Measurements from ENCODE around the gene PSMD7.

DNA sequence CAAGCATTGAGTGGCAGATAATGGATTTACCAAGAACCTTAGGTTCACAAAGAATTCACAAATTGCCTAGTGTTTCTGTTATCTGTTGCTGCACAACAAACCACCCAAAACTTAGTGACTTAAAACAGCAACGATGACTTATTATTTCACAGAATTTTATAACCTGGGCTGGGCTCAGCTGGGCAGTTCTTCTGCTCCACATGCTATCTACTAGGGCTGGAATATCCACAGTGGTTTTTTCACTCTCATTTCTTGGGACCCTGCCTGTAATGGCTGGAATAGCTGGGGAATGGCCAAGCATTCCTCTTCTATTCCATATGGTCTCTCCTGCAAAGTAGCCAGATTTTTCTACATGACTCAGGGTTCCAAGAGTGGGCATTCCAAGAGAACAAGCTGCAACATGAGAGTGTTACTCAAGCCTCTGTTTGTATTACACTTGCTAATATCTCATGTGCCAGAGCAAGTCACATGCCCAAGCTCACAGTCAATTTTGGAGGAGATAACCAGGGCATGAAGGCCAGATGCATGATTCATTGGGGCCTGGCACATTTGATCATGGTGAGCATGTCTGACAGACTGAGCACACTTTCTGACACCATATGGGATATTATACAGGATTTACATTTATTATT lies 4.9 kb upstream of the PSMD7 start:
- no peak for TF ChIP-seq SMC3 (conservative IDR thresholded peaks at IDR 0.05; ENCODE audit: poor library complexity)
- TF ChIP-seq, protein P1, sequence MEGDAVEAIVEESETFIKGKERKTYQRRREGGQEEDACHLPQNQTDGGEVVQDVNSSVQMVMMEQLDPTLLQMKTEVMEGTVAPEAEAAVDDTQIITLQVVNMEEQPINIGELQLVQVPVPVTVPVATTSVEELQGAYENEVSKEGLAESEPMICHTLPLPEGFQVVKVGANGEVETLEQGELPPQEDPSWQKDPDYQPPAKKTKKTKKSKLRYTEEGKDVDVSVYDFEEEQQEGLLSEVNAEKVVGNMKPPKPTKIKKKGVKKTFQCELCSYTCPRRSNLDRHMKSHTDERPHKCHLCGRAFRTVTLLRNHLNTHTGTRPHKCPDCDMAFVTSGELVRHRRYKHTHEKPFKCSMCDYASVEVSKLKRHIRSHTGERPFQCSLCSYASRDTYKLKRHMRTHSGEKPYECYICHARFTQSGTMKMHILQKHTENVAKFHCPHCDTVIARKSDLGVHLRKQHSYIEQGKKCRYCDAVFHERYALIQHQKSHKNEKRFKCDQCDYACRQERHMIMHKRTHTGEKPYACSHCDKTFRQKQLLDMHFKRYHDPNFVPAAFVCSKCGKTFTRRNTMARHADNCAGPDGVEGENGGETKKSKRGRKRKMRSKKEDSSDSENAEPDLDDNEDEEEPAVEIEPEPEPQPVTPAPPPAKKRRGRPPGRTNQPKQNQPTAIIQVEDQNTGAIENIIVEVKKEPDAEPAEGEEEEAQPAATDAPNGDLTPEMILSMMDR (IDR thresholded peaks at IDR 0.05; ENCODE audit: poor library complexity, severe bottlenecking), result no peak
- TF ChIP-seq EZH2 (IDR thresholded peaks at IDR 0.05; ENCODE audit: borderline replicate concordance, insufficient read depth, low read length, poor library complexity, severe bottlenecking), result no peak

All from neural cell (in vitro differentiated cells).